CD4-positive, alpha-beta T cell (primary cell): Measurements from ENCODE around the gene KLHL35. TPM values are rescaled to one million over a fixed set of nuclear protein-coding genes. Genes with fewer than 3 reads are reported as not detected.

Source experiments
- ATAC-seq: fragments of 200-7000 bp; cut with Tn5 transposase; one replicate; pipeline ENCODE4 v1.10.0; 2022; ENCODE audit warnings: mild to moderate bottlenecking; ENCODE audit not compliant: poor library complexity
- CTCF ChIA-PET: fragments of 350-600 bp; sonication (Branson Sonifier 250); formaldehyde crosslinking; loops from one replicate; lab custom pipeline; 2021; ENCODE audit warnings: antibody characterized with exemption, inconsistent platforms; lab: Charles Lee
- POLR2A ChIA-PET: fragments of 350-600 bp; sonication (Branson Sonifier 250); formaldehyde crosslinking; loops from one replicate; lab custom pipeline; 2021; ENCODE audit warnings: antibody characterized with exemption, inconsistent platforms; lab: Charles Lee
- DNase-seq, 14 experiments: peaks; one replicate each; pipeline ENCODE4 v3.0.0-alpha.2; 2013 to 2020; ENCODE audit warnings: mixed read lengths in 2 of 14
- H3K27ac ChIP-seq, 2 donors: one replicate each; pipeline versions ENCODE4 v1.5.1 to v1.7.0; 2013; ENCODE audit warnings: low read length in 2 of 2, low read depth in 1 of 2, mild to moderate bottlenecking in 1 of 2
- H3K27me3 ChIP-seq, 2 experiments: 1 replicate in 1 of 2; 2 replicates in 1 of 2; pipeline versions ENCODE4 v1.6.1 to v1.7.0; 2013; ENCODE audit warnings: low read length in 2 of 2, control low read depth in 1 of 2, mild to moderate bottlenecking in 1 of 2, moderate library complexity in 1 of 2; ENCODE audit not compliant: insufficient read depth in 2 of 2, control insufficient read depth in 1 of 2
- H3K36me3 ChIP-seq: one replicate; pipeline ENCODE4 v1.6.1; 2013; ENCODE audit warnings: low read length, control low read depth; ENCODE audit not compliant: insufficient read depth
- H3K4me1 ChIP-seq: one replicate; pipeline ENCODE4 v1.6.1; 2013; ENCODE audit warnings: low read length, control low read depth; ENCODE audit not compliant: insufficient read depth
- H3K4me3 ChIP-seq: one replicate; pipeline ENCODE4 v1.5.1; 2013; ENCODE audit warnings: mild to moderate bottlenecking, low read length, moderate library complexity
- H3K9me3 ChIP-seq, 2 experiments: 1 replicate in 1 of 2; 2 replicates in 1 of 2; pipeline versions ENCODE4 v1.6.1 to v1.7.0; 2013; ENCODE audit warnings: low read length in 2 of 2, mild to moderate bottlenecking in 2 of 2, control low read depth in 1 of 2, moderate library complexity in 1 of 2; ENCODE audit not compliant: control insufficient read depth in 1 of 2, insufficient read depth in 1 of 2
- H3K27ac Mint-ChIP-seq: one replicate; pipeline ENCODE4 v1.8.0; 2020; ENCODE audit warnings: mixed read lengths
- H3K27me3 Mint-ChIP-seq: one replicate; pipeline ENCODE4 v1.8.0; 2021; ENCODE audit warnings: mixed read lengths
- H3K36me3 Mint-ChIP-seq: one replicate; pipeline ENCODE4 v1.8.0; 2021; ENCODE audit warnings: low read depth, mixed read lengths
- H3K4me1 Mint-ChIP-seq: one replicate; pipeline ENCODE4 v1.8.0; 2021; ENCODE audit warnings: low read depth, mixed read lengths
- H3K4me3 Mint-ChIP-seq: one replicate; pipeline ENCODE4 v1.8.0; 2020; ENCODE audit warnings: mild to moderate bottlenecking, mixed read lengths
- H3K9me3 Mint-ChIP-seq: one replicate; pipeline ENCODE4 v1.8.0; 2020; ENCODE audit warnings: mixed read lengths
- CTCF ChIP-seq: fragments of 200-600 bp; IDR thresholded peaks from one replicate; pipeline ENCODE4 v1.8.0; 2022; ENCODE audit warnings: antibody characterized with exemption, mild to moderate bottlenecking
- intact Hi-C, 2 experiments: fragments of 100-400 bp; cut with DNase I in 1 of 2; cut with micrococcal nuclease in 1 of 2; formaldehyde crosslinking; loops; one replicate each; pipeline versions ENCODE4 v1.15.1 to v1.9.0; 2023 to 2025; cut with DNase I, micrococcal nuclease
- total RNA-seq, 174 experiments: library from RNA in 2 of 174; stranded (reverse) in 2 of 174; gene quantifications; one replicate each; pipeline ENCODE4 v1.2.3 and lab custom pipeline; 2021 to 2026

The KLHL35 gene
- total RNA-seq, 2 experiments from 2014 or later: 0.33 to 0.81 TPM

DNA sequence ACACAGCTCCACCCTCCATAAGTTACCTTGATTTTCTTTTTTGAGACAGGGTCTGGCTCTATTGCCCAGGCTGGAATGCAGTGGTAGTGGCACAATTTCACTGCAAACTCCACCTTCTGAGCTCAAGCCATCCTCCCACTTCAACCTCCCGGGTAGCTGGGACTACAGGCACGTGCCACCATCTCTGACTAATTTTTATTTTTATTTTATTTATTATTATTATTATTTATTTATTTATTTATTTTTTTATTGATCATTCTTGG lies 24.1 kb downstream of the KLHL35 start:
- H3K27me3 Mint-ChIP-seq: no peaks in the 10 kb centered on the region
- ChIA-PET CTCF (interaction anchor here (1.8 kb wide), 1 partner anchor 17 kb away, joined by 6 read pairs; no protein-coding TSS in a partner anchor), POLR2A (interaction anchor here (0.7 to 2.0 kb wide), 3 partner anchors 9 to 117 kb away, joined by 3 to 5 read pairs (median 3); partner anchors contain the start of genes GDPD5 and RPS3)
- H3K36me3 ChIP-seq: peaks cover 57% of the 10 kb centered on the region
- peaks cover 9% of the 10 kb centered on the region for H3K4me1 ChIP-seq
- no peaks in the 10 kb centered on the region for H3K9me3 Mint-ChIP-seq
- DNase-seq (no peak), ATAC-seq (no peak)
- H3K36me3 Mint-ChIP-seq: peaks cover 75% of the 10 kb centered on the region
- H3K4me3 Mint-ChIP-seq: no peak overlapping the region
- peaks cover 0 to 3% of the 10 kb centered on the region in 2 experiments for H3K9me3 ChIP-seq
- H3K27ac ChIP-seq: no peak overlapping the region
- H3K4me1 Mint-ChIP-seq: peaks cover 25% of the 10 kb centered on the region
- H3K4me3 ChIP-seq: no peak overlapping the region
- intact Hi-C loops: no loop called here
- H3K27me3 ChIP-seq: no peaks in the 10 kb centered on the region
- TF ChIP-seq CTCF: no peak
- no peak overlapping the region for H3K27ac Mint-ChIP-seq

- no peak for TF ChIP-seq CTCF
- H3K36me3 ChIP-seq: peaks cover 68% of the 10 kb centered on the region
- ATAC-seq: no peak
- intact Hi-C loops: no loop called here
- ChIA-PET POLR2A (no interaction called here), CTCF (no interaction called here)
- H3K27ac ChIP-seq: no peak overlapping the region
- H3K4me1 ChIP-seq: peaks cover 30% of the 10 kb centered on the region
- H3K9me3 ChIP-seq: peaks cover 0 to 3% of the 10 kb centered on the region in 2 experiments
- H3K4me3 ChIP-seq: no peak overlapping the region
- Mint-ChIP-seq H3K9me3 (no peaks in the 10 kb centered on the region), H3K27ac (no peak overlapping the region), H3K27me3 (no peaks in the 10 kb centered on the region), H3K36me3 (peaks cover 77% of the 10 kb centered on the region), H3K4me3 (no peak overlapping the region), H3K4me1 (peaks cover 46% of the 10 kb centered on the region)
- no peaks in the 10 kb centered on the region for H3K27me3 ChIP-seq
- no peak for DNase-seq
Measured at GRCh38 chr11:75406338-75406777, 26.6 kb downstream of the KLHL35 start.

DNA sequence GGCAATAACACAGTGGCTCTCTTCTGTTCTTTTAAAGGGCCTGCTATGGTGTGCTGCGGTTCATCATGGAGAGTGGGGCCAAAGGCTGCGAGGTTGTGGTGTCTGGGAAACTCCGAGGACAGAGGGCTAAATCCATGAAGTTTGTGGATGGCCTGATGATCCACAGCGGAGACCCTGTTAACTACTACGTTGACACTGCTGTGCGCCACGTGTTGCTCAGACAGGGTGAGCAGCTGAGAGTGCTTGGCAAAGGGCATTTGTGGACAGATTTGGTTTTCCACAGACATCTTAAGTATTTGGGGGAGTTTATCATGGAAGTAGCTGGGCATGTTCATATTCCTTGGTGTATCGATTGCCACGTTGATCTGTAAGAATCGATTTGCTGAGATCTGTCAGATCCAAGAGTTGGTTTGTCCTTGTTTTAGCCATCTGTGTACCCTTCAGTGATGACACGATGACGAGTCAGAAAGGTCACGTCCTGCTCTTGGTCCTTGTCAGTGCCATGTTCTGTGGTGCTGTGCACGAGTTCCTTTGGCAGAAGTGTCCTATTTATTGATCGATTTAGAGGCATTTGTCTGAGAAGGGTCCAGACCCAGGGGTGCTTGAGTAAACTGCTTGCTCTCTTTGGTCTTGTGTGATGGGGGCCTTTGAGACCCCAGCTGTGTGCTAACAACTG lies 28.9 kb downstream of the KLHL35 start:
- H3K4me3 ChIP-seq: no peak overlapping the region
- Mint-ChIP-seq H3K27ac (no peak overlapping the region), H3K4me3 (no peak overlapping the region), H3K9me3 (no peaks in the 10 kb centered on the region), H3K4me1 (peaks cover 67% of the 10 kb centered on the region), H3K36me3 (peaks cover 92% of the 10 kb centered on the region), H3K27me3 (no peaks in the 10 kb centered on the region)
- POLR2A ChIA-PET: no interaction called here
- TF ChIP-seq CTCF: no peak
- DNase-seq (no peak), ATAC-seq (no peak)
- intact Hi-C loops: no loop called here
- H3K9me3 ChIP-seq: peaks cover 0 to 3% of the 10 kb centered on the region in 2 experiments
- H3K36me3 ChIP-seq: peaks cover 76% of the 10 kb centered on the region
- peaks cover 47% of the 10 kb centered on the region for H3K4me1 ChIP-seq
- CTCF ChIA-PET: interaction anchor here (1.1 kb wide), 1 partner anchor 15 kb away, joined by 4 read pairs; no protein-coding TSS in a partner anchor
- no peak overlapping the region for H3K27ac ChIP-seq
- no peaks in the 10 kb centered on the region for H3K27me3 ChIP-seq
